Measurements from ENCODE around the gene PLCH2. TPM values are rescaled to one million over a fixed set of nuclear protein-coding genes. Genes with fewer than 3 reads are reported as not detected.

PLCH2 gene
- total RNA-seq, 2 experiments from 2014 or later, result 1.4 to 2.2 TPM

DNA sequence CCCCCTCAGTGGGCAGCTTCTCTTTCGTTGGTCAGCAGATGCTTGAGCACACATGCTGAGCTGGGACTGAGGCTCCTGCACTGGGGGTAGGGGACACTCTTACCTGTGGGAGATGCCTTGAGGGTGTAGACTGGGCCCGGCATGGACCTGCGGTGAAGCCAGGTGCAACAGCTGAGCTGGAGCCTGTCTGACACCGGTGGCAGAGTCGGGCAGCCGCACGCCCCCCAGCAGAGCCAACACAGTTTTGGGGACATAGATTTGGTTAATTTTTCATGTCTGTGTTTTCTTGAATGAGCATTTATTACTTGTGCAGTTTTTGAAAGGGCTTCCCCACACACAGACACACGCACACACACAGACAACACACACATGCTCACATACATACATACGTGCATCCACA lies 59.9 kb downstream of the PLCH2 start:
- CTCF ChIA-PET (ENCODE audit: unreplicated experiment), result no interaction called here
- DNase-seq (ENCODE audit: low spot score), result no peak
- H3K9me3 ChIP-seq (ENCODE audit: low read length), result no peaks in the 10 kb centered on the region
- no peak overlapping the region for H2AFZ ChIP-seq (ENCODE audit: low read length)
- no peak overlapping the region for H3K4me3 ChIP-seq (ENCODE audit: low read depth, low read length, poor library complexity, severe bottlenecking)
- no peaks in the 10 kb centered on the region for H4K20me1 ChIP-seq (ENCODE audit: insufficient read depth, low read length)
- H3K9me2 ChIP-seq (ENCODE audit: insufficient read depth, low read length), result no peaks in the 10 kb centered on the region
- H3K36me3 ChIP-seq (ENCODE audit: insufficient read depth, low read length), result no peaks in the 10 kb centered on the region
- BruUV-seq (replicated peaks), result no TSS peak
- intact Hi-C loops (cut with micrococcal nuclease; ENCODE audit: unreplicated experiment), result no loop called here
- no peak overlapping the region for H3K27ac ChIP-seq (ENCODE audit: low read depth, low read length, poor library complexity, severe bottlenecking)
- POLR2A ChIA-PET, result no interaction called here
- H3K4me2 ChIP-seq (ENCODE audit: low read length), result no peak overlapping the region
- no peaks in the 10 kb centered on the region for H3K79me2 ChIP-seq (ENCODE audit: insufficient read depth, low read depth, low read length)
- no peaks in the 10 kb centered on the region for H3K4me1 ChIP-seq (ENCODE audit: insufficient read depth, low read length, poor library complexity, severe bottlenecking)
- TF ChIP-seq EZH2phosphoT487 (IDR thresholded peaks at IDR 0.05; ENCODE audit: borderline replicate concordance, low read depth, low read length), result no peak
- TF ChIP-seq, protein P1, sequence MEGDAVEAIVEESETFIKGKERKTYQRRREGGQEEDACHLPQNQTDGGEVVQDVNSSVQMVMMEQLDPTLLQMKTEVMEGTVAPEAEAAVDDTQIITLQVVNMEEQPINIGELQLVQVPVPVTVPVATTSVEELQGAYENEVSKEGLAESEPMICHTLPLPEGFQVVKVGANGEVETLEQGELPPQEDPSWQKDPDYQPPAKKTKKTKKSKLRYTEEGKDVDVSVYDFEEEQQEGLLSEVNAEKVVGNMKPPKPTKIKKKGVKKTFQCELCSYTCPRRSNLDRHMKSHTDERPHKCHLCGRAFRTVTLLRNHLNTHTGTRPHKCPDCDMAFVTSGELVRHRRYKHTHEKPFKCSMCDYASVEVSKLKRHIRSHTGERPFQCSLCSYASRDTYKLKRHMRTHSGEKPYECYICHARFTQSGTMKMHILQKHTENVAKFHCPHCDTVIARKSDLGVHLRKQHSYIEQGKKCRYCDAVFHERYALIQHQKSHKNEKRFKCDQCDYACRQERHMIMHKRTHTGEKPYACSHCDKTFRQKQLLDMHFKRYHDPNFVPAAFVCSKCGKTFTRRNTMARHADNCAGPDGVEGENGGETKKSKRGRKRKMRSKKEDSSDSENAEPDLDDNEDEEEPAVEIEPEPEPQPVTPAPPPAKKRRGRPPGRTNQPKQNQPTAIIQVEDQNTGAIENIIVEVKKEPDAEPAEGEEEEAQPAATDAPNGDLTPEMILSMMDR (conservative IDR thresholded peaks at IDR 0.05; ENCODE audit: low read length), result no peak

DNA sequence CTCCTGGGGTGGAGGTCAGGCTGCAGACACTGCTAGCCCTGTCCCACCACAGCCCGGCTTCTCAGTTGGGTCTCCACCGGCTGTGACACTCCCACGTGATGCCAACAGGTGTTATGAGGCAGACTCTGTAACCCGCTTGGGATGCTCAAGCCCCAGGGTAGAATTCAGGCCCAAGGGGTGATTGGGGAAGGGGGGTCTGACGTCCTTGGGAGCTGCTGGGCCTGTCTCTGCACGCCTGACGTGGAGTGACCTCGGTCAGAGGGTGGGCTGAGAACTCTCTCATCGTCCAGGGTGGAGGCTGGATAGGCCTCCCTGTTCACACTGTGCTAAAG lies 61.7 kb downstream of the PLCH2 start:
- H3K4me2 ChIP-seq (ENCODE audit: low read length), result no peak overlapping the region
- no peak for DNase-seq (ENCODE audit: low spot score)
- H2AFZ ChIP-seq (ENCODE audit: low read length), result no peak overlapping the region
- no peaks in the 10 kb centered on the region for H3K4me1 ChIP-seq (ENCODE audit: insufficient read depth, low read length, poor library complexity, severe bottlenecking)
- ChIA-PET POLR2A (no interaction called here), CTCF (ENCODE audit: unreplicated experiment) (no interaction called here)
- H3K79me2 ChIP-seq (ENCODE audit: insufficient read depth, low read depth, low read length), result no peaks in the 10 kb centered on the region
- H4K20me1 ChIP-seq (ENCODE audit: insufficient read depth, low read length), result no peaks in the 10 kb centered on the region
- intact Hi-C loops (cut with micrococcal nuclease; ENCODE audit: unreplicated experiment), result no loop called here
- TF ChIP-seq, protein P1 (conservative IDR thresholded peaks at IDR 0.05; ENCODE audit: low read length), result no peak
- TF ChIP-seq EZH2phosphoT487 (IDR thresholded peaks at IDR 0.05; ENCODE audit: borderline replicate concordance, low read depth, low read length), result no peak
- no TSS peak for BruUV-seq (replicated peaks)
- H3K27ac ChIP-seq (ENCODE audit: low read depth, low read length, poor library complexity, severe bottlenecking), result no peak overlapping the region
- H3K36me3 ChIP-seq (ENCODE audit: insufficient read depth, low read length), result no peaks in the 10 kb centered on the region
- no peaks in the 10 kb centered on the region for H3K9me2 ChIP-seq (ENCODE audit: insufficient read depth, low read length)
- H3K4me3 ChIP-seq (ENCODE audit: low read depth, low read length, poor library complexity, severe bottlenecking), result no peak overlapping the region
- H3K9me3 ChIP-seq (ENCODE audit: low read length), result no peaks in the 10 kb centered on the region

DNA sequence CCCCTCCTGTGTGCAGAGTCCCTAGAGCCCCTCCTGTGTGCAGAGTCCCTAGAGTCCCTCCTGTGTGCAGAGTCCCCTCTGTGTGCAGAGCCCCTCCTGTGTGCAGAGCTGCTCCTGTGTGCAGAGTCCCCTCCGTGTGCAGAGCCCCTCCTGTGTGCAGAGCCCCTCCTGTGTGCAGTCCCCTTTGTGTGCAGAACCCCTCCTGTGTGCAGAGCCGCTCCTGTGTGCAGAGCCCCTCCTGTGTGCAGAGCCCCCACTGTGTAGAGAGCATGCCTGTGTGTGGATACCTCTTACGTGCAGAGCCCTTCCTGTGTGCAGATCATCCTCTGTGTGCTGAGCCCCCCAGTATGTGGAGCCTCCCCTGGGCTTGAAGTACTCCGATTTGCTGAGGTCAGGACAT lies 62.3 kb downstream of the PLCH2 start:
- no peak overlapping the region for H3K4me2 ChIP-seq (ENCODE audit: low read length)
- no peak for DNase-seq (ENCODE audit: low spot score)
- H3K9me3 ChIP-seq (ENCODE audit: low read length), result no peaks in the 10 kb centered on the region
- TF ChIP-seq, protein P1 (conservative IDR thresholded peaks at IDR 0.05; ENCODE audit: low read length), result no peak
- no peak for TF ChIP-seq EZH2phosphoT487 (IDR thresholded peaks at IDR 0.05; ENCODE audit: borderline replicate concordance, low read depth, low read length)
- no peaks in the 10 kb centered on the region for H4K20me1 ChIP-seq (ENCODE audit: insufficient read depth, low read length)
- POLR2A ChIA-PET, result no interaction called here
- no peak overlapping the region for H3K4me3 ChIP-seq (ENCODE audit: low read depth, low read length, poor library complexity, severe bottlenecking)
- H3K4me1 ChIP-seq (ENCODE audit: insufficient read depth, low read length, poor library complexity, severe bottlenecking), result no peaks in the 10 kb centered on the region
- no peak overlapping the region for H3K27ac ChIP-seq (ENCODE audit: low read depth, low read length, poor library complexity, severe bottlenecking)
- no peaks in the 10 kb centered on the region for H3K9me2 ChIP-seq (ENCODE audit: insufficient read depth, low read length)
- BruUV-seq (replicated peaks), result no TSS peak
- no peaks in the 10 kb centered on the region for H3K36me3 ChIP-seq (ENCODE audit: insufficient read depth, low read length)
- intact Hi-C loops (cut with micrococcal nuclease; ENCODE audit: unreplicated experiment), result no loop called here
- CTCF ChIA-PET (ENCODE audit: unreplicated experiment), result interaction anchor here (1.1 kb wide), 1 partner anchor 12 kb away, joined by 7 read pairs; the partner anchor contains the start of gene PANK4
- no peaks in the 10 kb centered on the region for H3K79me2 ChIP-seq (ENCODE audit: insufficient read depth, low read depth, low read length)
- no peak overlapping the region for H2AFZ ChIP-seq (ENCODE audit: low read length)
